Measurements from ENCODE around the gene EARS2. TPM values are rescaled to one million over a fixed set of nuclear protein-coding genes. Genes with fewer than 3 reads are reported as not detected.

The EARS2 gene
- total RNA-seq, 1 donor from 2014 or later: 19.7 TPM

DNA sequence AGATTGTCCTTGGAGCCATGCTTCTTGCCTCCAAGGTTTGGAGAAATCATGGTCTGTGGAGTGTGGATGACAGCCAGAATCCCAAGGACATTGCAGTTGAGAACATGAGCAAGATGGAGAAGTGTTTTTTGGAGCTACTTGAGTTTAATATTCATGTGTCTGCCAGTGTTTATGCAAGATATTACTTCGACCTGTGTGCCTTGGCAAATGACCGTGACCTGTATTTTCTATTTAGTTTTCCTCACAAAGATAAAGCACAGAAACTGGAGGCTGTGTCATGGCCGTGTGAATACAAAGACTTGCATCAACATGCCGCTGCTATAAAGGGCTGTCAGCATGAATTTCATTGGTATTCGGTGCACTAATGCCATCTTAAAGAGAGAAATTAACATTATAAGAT, 55.9 kb downstream of the EARS2 start:
- H2AFZ ChIP-seq (replicated peaks): no peak overlapping the region
- no peak overlapping the region for H3K4me2 ChIP-seq
- H3K27ac ChIP-seq: no peak overlapping the region
- peaks cover 100% of the 10 kb centered on the region for H4K20me1 ChIP-seq (ENCODE audit: low read depth)
- peaks cover 100% of the 10 kb centered on the region for H3K79me2 ChIP-seq (ENCODE audit: low read depth)
- TF ChIP-seq EZH2 (IDR thresholded peaks at IDR 0.05) (no peak), EZH2phosphoT487 (IDR thresholded peaks at IDR 0.05) (no peak)
- TF ChIP-seq, protein P1, sequence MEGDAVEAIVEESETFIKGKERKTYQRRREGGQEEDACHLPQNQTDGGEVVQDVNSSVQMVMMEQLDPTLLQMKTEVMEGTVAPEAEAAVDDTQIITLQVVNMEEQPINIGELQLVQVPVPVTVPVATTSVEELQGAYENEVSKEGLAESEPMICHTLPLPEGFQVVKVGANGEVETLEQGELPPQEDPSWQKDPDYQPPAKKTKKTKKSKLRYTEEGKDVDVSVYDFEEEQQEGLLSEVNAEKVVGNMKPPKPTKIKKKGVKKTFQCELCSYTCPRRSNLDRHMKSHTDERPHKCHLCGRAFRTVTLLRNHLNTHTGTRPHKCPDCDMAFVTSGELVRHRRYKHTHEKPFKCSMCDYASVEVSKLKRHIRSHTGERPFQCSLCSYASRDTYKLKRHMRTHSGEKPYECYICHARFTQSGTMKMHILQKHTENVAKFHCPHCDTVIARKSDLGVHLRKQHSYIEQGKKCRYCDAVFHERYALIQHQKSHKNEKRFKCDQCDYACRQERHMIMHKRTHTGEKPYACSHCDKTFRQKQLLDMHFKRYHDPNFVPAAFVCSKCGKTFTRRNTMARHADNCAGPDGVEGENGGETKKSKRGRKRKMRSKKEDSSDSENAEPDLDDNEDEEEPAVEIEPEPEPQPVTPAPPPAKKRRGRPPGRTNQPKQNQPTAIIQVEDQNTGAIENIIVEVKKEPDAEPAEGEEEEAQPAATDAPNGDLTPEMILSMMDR (IDR thresholded peaks at IDR 0.05): no peak
- H3F3A ChIP-seq (ENCODE audit: low read depth): peaks cover 25% of the 10 kb centered on the region
- Mint-ChIP-seq H3K36me3 (peaks cover 4% of the 10 kb centered on the region), H3K9me3 (no peaks in the 10 kb centered on the region), H3K27me3 (ENCODE audit: insufficient read depth, low read depth) (no peaks in the 10 kb centered on the region), H3K4me1 (peaks cover 45% of the 10 kb centered on the region), H3K4me3 (no peak overlapping the region), H3K27ac (no peak overlapping the region)
- no peaks in the 10 kb centered on the region for H3K9me3 ChIP-seq (ENCODE audit: low read depth)
- H3K4me1 ChIP-seq: peaks cover 38% of the 10 kb centered on the region
- H3K27me3 ChIP-seq: no peaks in the 10 kb centered on the region
- no peak for DNase-seq (ENCODE audit: low spot score)
- H3K9ac ChIP-seq: no peak overlapping the region
- H3K36me3 ChIP-seq: no peaks in the 10 kb centered on the region
- no peak overlapping the region for H3K4me3 ChIP-seq

DNA sequence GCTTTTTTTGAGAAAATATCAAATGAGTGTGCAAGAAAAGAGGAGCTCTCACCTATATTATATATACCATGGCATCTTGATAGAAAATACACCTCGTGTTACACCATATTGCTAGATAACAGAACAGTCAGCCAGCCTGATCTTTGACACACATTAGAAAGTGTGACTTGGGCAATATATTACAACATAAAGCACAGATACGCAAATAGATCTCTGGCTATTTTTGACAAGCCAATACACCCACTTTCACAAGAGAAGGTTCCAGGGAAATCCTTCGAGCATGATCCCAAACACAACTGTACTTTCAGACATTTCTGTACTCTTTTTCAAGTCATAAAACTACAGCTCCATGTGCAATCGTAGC, 56.3 kb downstream of the EARS2 start:
- Histone ChIP-seq H4K20me1 (ENCODE audit: low read depth) (peaks cover 100% of the 10 kb centered on the region), H3K9ac (no peak overlapping the region), H2AFZ (replicated peaks) (no peak overlapping the region), H3K27me3 (no peaks in the 10 kb centered on the region), H3K36me3 (no peaks in the 10 kb centered on the region), H3K4me2 (no peak overlapping the region), H3K4me3 (no peak overlapping the region), H3K27ac (no peak overlapping the region), H3K9me3 (ENCODE audit: low read depth) (no peaks in the 10 kb centered on the region), H3K4me1 (peaks cover 34% of the 10 kb centered on the region), H3F3A (ENCODE audit: low read depth) (peaks cover 21% of the 10 kb centered on the region), H3K79me2 (ENCODE audit: low read depth) (peaks cover 100% of the 10 kb centered on the region)
- Mint-ChIP-seq H3K36me3 (peaks cover 4% of the 10 kb centered on the region), H3K27ac (no peak overlapping the region), H3K4me1 (peaks cover 40% of the 10 kb centered on the region), H3K27me3 (ENCODE audit: insufficient read depth, low read depth) (no peaks in the 10 kb centered on the region), H3K4me3 (no peak overlapping the region), H3K9me3 (no peaks in the 10 kb centered on the region)
- no peak for TF ChIP-seq EZH2 (IDR thresholded peaks at IDR 0.05)
- TF ChIP-seq, protein P1 (IDR thresholded peaks at IDR 0.05): no peak
- no peak for TF ChIP-seq EZH2phosphoT487 (IDR thresholded peaks at IDR 0.05)
- no peak for DNase-seq (ENCODE audit: low spot score)

DNA sequence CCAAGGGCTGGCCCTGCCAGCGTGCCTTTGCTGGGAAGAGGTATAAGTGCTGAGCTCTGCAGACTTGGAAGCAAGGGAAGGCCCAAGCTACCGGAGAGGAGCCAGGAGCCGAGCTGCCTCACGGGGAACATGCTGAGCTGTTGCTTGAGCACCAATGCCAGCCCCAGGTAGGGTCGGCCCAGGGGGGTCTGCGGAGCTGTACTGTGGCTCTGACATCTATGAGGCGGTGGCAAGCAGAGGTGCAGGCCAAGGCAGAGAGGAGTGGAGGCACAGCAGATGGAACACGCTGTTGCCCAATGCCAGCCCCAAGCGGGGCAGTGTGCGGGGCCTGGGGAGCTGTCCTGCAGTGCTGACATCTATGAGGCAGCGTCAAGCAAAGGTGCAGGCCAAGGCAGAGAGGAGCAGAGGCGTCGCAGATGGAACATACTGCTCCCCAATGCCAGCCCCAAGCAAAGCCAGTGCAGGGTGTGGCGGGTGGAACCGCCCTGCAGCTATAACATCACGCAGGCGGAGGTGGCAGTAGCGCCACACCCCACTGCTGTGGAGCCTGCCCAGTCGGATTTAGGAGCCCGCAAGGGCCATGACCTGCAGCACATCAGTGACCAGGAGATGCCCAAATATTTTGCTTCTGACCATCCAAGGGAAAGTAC, 56.8 kb downstream of the EARS2 start:
- Histone ChIP-seq H3K4me1 (peaks cover 29% of the 10 kb centered on the region), H3K9me3 (ENCODE audit: low read depth) (no peaks in the 10 kb centered on the region), H2AFZ (replicated peaks) (no peak overlapping the region), H3K27ac (no peak overlapping the region), H4K20me1 (ENCODE audit: low read depth) (peaks cover 100% of the 10 kb centered on the region), H3K27me3 (no peaks in the 10 kb centered on the region), H3K4me3 (no peak overlapping the region), H3K36me3 (no peaks in the 10 kb centered on the region), H3K9ac (no peak overlapping the region), H3K4me2 (no peak overlapping the region), H3K79me2 (ENCODE audit: low read depth) (peaks cover 100% of the 10 kb centered on the region), H3F3A (ENCODE audit: low read depth) (peaks cover 16% of the 10 kb centered on the region)
- H3K36me3 Mint-ChIP-seq: peaks cover 6% of the 10 kb centered on the region
- H3K4me1 Mint-ChIP-seq: peaks cover 35% of the 10 kb centered on the region
- TF ChIP-seq, protein P1 (IDR thresholded peaks at IDR 0.05): no peak
- TF ChIP-seq EZH2 (IDR thresholded peaks at IDR 0.05): no peak
- TF ChIP-seq EZH2phosphoT487 (IDR thresholded peaks at IDR 0.05): no peak
- no peak overlapping the region for H3K4me3 Mint-ChIP-seq
- H3K27me3 Mint-ChIP-seq (ENCODE audit: insufficient read depth, low read depth): no peaks in the 10 kb centered on the region
- H3K9me3 Mint-ChIP-seq: no peaks in the 10 kb centered on the region
- H3K27ac Mint-ChIP-seq: no peak overlapping the region
- no peak for DNase-seq (ENCODE audit: low spot score)
